Neural cell (in vitro differentiated cells): Measurements from ENCODE around the gene CCDC88C. TPM values are rescaled to one million over a fixed set of nuclear protein-coding genes. Genes with fewer than 3 reads are reported as not detected.

ENCODE experiments used
- H2AFZ ChIP-seq: fragments of 200-600, 300-800 bp; sonication (generic), shearing (Covaris generic); 2 replicates; pipeline ENCODE4 v1.6.0; 2014; ENCODE audit warnings: low read depth, mild to moderate bottlenecking, antibody characterized with exemption, low read length, moderate library complexity
- H3F3A ChIP-seq: fragments of 200-600 bp; shearing (Covaris generic); 2 replicates; pipeline ENCODE4 v1.6.1; 2016; ENCODE audit warnings: mild to moderate bottlenecking, moderate library complexity, mixed read lengths, antibody characterized with exemption, low read length; ENCODE audit not compliant: insufficient read depth, poor library complexity, severe bottlenecking
- H3K27ac ChIP-seq: fragments of 200-600, 300-800 bp; sonication (generic), shearing (Covaris generic); 2 replicates; pipeline ENCODE4 v1.5.1; 2014; ENCODE audit warnings: mild to moderate bottlenecking, low read length, moderate library complexity
- H3K27me3 ChIP-seq: fragments of 300-800, 200-600 bp; sonication (generic), shearing (Covaris generic); 2 replicates; pipeline ENCODE4 v1.6.0; 2014; ENCODE audit warnings: mild to moderate bottlenecking, low read depth, low read length, moderate library complexity; ENCODE audit not compliant: insufficient read depth
- H3K36me3 ChIP-seq: fragments of 300-800, 200-600 bp; sonication (generic), shearing (Covaris generic); 2 replicates; pipeline ENCODE4 v1.5.1; 2014; ENCODE audit warnings: mild to moderate bottlenecking, antibody characterized with exemption, low read length, moderate library complexity; ENCODE audit not compliant: insufficient read depth
- H3K4me2 ChIP-seq: fragments of 300-800, 200-600 bp; sonication (generic), shearing (Covaris generic); 2 replicates; pipeline ENCODE4 v1.6.0; 2014; ENCODE audit warnings: mild to moderate bottlenecking, low read length
- H3K4me3 ChIP-seq: fragments of 300-800, 200-600 bp; sonication (generic), shearing (Covaris generic); 2 replicates; pipeline ENCODE4 v1.5.1; 2014; ENCODE audit warnings: mild to moderate bottlenecking, low read length, moderate library complexity
- H3K79me2 ChIP-seq: fragments of 200-600 bp; shearing (Covaris generic); replicated peaks from 2 replicates; pipeline ENCODE4 v1.6.0; 2014; ENCODE audit warnings: mild to moderate bottlenecking, low read length, moderate library complexity; ENCODE audit not compliant: insufficient read depth
- H3K9ac ChIP-seq: fragments of 300-800, 200-600 bp; sonication (generic), shearing (Covaris generic); 2 replicates; pipeline ENCODE4 v1.6.1; 2016; ENCODE audit warnings: mild to moderate bottlenecking, low read length, mixed read lengths
- H3K9me2 ChIP-seq: fragments of 200-600 bp; shearing (Covaris generic); 2 replicates; pipeline ENCODE4 v1.6.1; 2016; ENCODE audit warnings: mild to moderate bottlenecking, low read length, mixed read lengths; ENCODE audit not compliant: insufficient read depth
- H3K9me3 ChIP-seq: fragments of 200-600, 300-800 bp; sonication (generic), shearing (Covaris generic); 2 replicates; pipeline ENCODE4 v1.6.1; 2016; ENCODE audit warnings: mild to moderate bottlenecking, mixed run types, low read length, moderate library complexity, mixed read lengths
- H4K20me1 ChIP-seq: fragments of 200-600 bp; shearing (Covaris generic); 2 replicates; pipeline ENCODE4 v1.6.1; 2016; ENCODE audit warnings: mild to moderate bottlenecking, mixed run types; ENCODE audit not compliant: insufficient read depth
- CTCF ChIP-seq: fragments of 450-650 bp; IDR thresholded peaks from 2 replicates; pipeline ENCODE4 v1.5.1; 2014; ENCODE audit warnings: antibody characterized with exemption, mild to moderate bottlenecking, moderate library complexity; ENCODE audit not compliant: poor library complexity, severe bottlenecking
- EP300 ChIP-seq: fragments of 450-650 bp; conservative IDR thresholded peaks from 2 replicates; pipeline ENCODE4 v1.6.1; 2014; ENCODE audit warnings: antibody characterized with exemption, mild to moderate bottlenecking, moderate library complexity; ENCODE audit not compliant: poor library complexity, severe bottlenecking
- EZH2 ChIP-seq: fragments of 200-600, 300-800 bp; shearing (Covaris generic), sonication (generic); IDR thresholded peaks from 2 replicates; pipeline ENCODE4 v1.6.1; 2014; ENCODE audit warnings: antibody characterized with exemption, low read length, borderline replicate concordance, mild to moderate bottlenecking; ENCODE audit not compliant: insufficient read depth, poor library complexity, severe bottlenecking
- MXI1 ChIP-seq: fragments of 450-650 bp; conservative IDR thresholded peaks from 2 replicates; pipeline ENCODE4 v1.6.1; 2014; ENCODE audit warnings: antibody characterized with exemption, mild to moderate bottlenecking; ENCODE audit not compliant: poor library complexity, severe bottlenecking
- POLR2AphosphoS5 ChIP-seq: IDR thresholded peaks from 2 replicates; pipeline ENCODE4 v1.6.1; 2012
- RAD21 ChIP-seq: fragments of 450-650 bp; conservative IDR thresholded peaks from 2 replicates; pipeline ENCODE4 v1.6.1; 2014; ENCODE audit warnings: antibody characterized with exemption, mild to moderate bottlenecking, moderate library complexity
- REST ChIP-seq: IDR thresholded peaks from 2 replicates; pipeline ENCODE4 v1.6.1; 2012; ENCODE audit warnings: borderline replicate concordance
- SMC3 ChIP-seq: fragments of 450-650 bp; conservative IDR thresholded peaks from 2 replicates; pipeline ENCODE4 v1.6.1; 2014; ENCODE audit warnings: antibody characterized with exemption, mild to moderate bottlenecking, moderate library complexity; ENCODE audit not compliant: poor library complexity
- TAF1 ChIP-seq: IDR thresholded peaks from 2 replicates; pipeline ENCODE4 v1.6.1; 2012; ENCODE audit warnings: low read depth
- polyA plus RNA-seq: library from polyadenylated mRNA; depleted of rRNA; stranded (reverse); fragments of >200 nt; gene quantifications from 2 replicates; pipeline ENCODE4 v1.2.3, GENCODE V29; 2014

Gene CCDC88C
- polyA plus RNA-seq, 1 donor from 2014 or later = 20.1 TPM

GRCh38 chr14:91317381-91318308, 100.0 kb downstream of the CCDC88C start:
- H3K9me3 ChIP-seq = no peaks in the 10 kb centered on the region
- H3K27ac ChIP-seq = no peak overlapping the region
- no peaks in the 10 kb centered on the region for H3K9me2 ChIP-seq
- H3K79me2 ChIP-seq = no peaks in the 10 kb centered on the region
- H3K4me2 ChIP-seq = no peak overlapping the region
- no peak overlapping the region for H2AFZ ChIP-seq
- peaks cover 6% of the 10 kb centered on the region for H3K36me3 ChIP-seq
- H3K27me3 ChIP-seq = no peaks in the 10 kb centered on the region
- H3F3A ChIP-seq = no peaks in the 10 kb centered on the region
- H4K20me1 ChIP-seq = no peaks in the 10 kb centered on the region
- TF ChIP-seq MXI1 (no peak), EZH2 (no peak), TAF1 (no peak), REST (no peak), CTCF (no peak), POLR2AphosphoS5 (no peak), SMC3 (no peak), EP300 (no peak), RAD21 (no peak)
- H3K9ac ChIP-seq = no peak overlapping the region
- H3K4me3 ChIP-seq = no peak overlapping the region

- no peaks in the 10 kb centered on the region for H3K9me3 ChIP-seq
- H3K27me3 ChIP-seq = no peaks in the 10 kb centered on the region
- no peaks in the 10 kb centered on the region for H4K20me1 ChIP-seq
- H3K79me2 ChIP-seq = no peaks in the 10 kb centered on the region
- no peak overlapping the region for H2AFZ ChIP-seq
- peaks cover 6% of the 10 kb centered on the region for H3K36me3 ChIP-seq
- H3F3A ChIP-seq = no peaks in the 10 kb centered on the region
- H3K4me2 ChIP-seq = no peak overlapping the region
- no peak overlapping the region for H3K4me3 ChIP-seq
- H3K9ac ChIP-seq = no peak overlapping the region
- no peaks in the 10 kb centered on the region for H3K9me2 ChIP-seq
- TF ChIP-seq RAD21 (no peak), CTCF (no peak), MXI1 (no peak), REST (no peak), SMC3 (no peak), EZH2 (no peak), POLR2AphosphoS5 (no peak), EP300 (no peak), TAF1 (no peak)
- H3K27ac ChIP-seq = no peak overlapping the region
Observed at GRCh38 chr14:91316761-91317160, 100.9 kb downstream of the CCDC88C start.
